Suppressor macrophage treated with lipopolysaccharide for 4 hours (primary cell): ENCODE results near the gene EPSTI1.
"Not testable (repeated sequence)": the region's sequence is repeated elsewhere in the genome, so short reads cannot be mapped to it uniquely, and the experiment has no call there.

Experiments used
- DNase-seq: peaks from one replicate; pipeline ENCODE4 v3.0.0-alpha.2; 2020

EPSTI1 gene

DNA sequence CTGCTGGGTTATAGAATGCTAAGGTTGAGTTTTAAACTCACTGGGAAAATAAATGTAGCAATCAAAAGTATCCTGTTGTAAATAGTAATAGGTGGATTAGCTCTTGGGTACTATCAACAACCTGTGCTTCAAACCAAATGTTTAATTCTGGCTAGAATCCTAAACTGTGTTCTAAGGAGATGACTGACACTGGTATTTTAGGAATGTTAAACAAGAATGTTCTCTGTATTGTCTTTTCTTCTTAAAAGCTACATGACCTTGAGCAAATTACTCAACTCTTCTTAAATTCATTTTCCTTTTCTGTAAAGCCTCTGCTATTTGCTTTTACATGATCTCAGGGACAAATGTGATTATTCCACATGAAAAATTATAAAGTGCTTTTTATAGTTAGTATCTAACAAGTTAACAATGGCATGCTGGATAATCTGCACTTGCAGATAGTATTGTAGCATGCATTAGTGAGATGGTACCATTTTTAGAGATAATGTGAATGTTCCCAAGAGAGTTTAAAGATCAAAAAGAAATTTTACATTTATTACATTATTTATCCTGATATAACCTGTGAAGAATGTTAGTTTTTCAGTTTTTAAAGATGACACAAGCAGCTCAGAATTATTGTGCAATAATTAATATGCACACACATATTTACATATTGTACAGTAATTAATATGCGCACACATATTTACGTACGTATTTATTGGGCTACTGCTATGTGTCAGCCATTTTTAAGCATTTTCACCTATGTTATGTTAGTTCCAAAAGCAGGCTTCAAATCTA lies 13.6 kb upstream of the EPSTI1 start:
- DNase-seq: no peak

DNA sequence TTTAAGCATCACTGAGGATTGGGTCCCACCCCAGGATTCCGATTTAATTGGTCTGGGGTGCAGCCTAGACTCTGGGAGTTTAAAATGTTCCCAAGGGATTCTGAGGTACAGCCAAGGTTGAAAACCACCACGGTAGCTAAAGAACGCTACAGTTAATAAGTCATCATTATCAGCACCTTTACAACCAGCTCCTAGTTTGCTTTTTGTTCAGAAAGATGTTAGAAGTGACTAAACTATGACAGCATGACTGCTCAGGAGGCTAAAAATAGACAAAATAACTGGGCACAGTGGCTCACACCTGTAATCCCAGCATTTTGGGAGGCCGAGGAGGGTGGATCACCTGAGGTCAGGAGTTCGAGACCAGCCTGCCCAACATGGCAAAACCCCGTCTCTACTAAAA lies 11.7 kb upstream of the EPSTI1 start:
- no peak for DNase-seq

GRCh38 chr13:43003010-43003409 lies 11.0 kb upstream of the EPSTI1 start:
- no peak for DNase-seq

GRCh38 chr13:43002021-43002420 lies 10.0 kb upstream of the EPSTI1 start:
- no peak for DNase-seq

DNA sequence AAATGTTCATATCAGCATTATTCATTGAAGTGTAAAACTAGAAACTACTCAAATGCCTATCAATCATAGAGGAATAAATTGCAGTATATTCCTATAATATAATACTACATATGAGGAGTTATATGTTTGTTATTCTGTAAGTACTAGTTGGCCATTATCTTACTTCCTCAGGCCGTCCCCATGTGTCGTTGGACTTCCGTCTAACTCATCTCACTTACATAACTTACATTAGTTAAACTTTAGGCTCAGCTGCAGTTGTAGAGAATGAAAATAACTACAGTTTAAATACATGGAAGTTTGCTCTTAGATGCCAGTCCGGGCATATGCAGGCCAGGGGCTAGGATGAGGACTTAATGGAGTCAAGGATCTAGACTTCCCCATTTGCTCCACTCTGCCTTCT lies 8.6 kb upstream of the EPSTI1 start:
- no peak for DNase-seq

DNA sequence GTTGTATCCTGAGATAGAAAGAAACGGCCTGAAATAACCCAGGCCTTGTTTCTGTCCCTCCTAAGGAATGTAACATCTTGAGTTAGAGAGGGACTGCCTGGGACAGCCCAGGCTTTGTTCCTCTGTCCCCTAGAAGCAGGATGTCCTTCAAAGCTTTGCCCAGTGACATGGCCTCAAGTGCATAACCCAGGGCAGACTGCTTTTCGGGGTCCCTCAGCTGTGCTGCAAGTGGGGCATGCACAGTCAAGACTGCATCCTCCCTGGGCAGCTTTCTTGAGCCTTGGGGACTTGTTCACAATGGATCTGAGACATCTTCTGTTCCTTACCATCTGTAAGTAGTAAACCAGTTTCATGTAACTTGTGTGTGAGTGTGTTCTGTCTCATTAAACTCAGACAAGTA lies 7.5 kb upstream of the EPSTI1 start:
- DNase-seq: no peak

DNA sequence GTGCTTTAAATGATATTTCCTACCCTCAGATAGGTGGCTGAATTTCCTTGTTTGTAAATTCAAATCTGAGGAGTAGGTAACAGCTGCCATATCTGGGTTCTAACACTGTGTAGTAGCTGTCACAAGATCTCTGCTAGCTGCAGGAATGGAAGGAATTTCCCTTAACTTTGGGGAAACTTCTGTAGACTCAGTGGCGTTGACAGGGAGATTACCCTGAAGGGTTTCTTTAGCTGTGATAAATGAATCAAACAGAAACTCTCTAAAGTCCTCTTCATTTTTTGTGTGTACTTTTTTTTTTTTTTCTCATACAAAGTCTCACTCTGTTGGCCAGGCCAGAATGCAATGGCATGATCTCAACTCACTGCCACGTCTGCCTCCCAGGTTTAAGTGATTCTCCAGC lies 5.3 kb upstream of the EPSTI1 start:
- DNase-seq: peak; percentile 52

DNA sequence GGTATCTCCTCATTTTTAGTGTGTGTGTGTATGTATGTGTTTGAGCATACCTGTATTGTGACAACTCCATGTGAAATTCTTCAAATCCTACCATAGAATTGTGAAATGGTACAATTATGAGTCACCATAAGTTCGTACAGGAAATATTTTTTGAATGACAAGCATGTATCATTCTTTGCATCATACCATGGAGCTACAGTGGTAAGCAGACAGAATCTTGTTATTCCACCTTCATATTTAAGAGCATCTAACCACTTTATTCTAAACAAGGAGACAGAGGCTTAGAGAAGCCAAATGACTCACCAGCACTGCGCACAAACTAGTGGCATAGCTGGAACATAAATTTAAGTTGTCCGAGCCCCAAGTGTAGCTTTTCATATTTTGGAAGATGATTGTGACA lies 4.5 kb upstream of the EPSTI1 start:
- DNase-seq: peak; percentile 61

DNA sequence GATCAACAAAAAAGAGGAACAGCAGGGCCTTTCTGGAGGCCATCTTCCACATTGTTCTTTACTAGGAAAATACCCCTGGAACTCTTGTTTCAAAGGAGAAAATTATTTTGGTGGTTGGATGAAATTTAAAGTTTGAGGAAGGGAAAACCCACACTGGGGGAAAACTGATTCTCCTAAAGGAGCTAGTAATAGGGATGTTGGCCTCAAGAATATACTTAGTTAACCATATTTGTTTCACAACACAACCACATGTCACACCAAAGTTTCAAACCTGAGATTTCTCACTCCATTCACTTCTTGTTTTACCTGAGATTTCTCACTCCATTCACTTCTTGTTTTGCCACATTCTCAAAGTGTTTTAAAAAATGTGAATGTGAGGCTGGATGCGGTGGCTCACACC lies 2.8 kb upstream of the EPSTI1 start:
- no peak for DNase-seq

DNA sequence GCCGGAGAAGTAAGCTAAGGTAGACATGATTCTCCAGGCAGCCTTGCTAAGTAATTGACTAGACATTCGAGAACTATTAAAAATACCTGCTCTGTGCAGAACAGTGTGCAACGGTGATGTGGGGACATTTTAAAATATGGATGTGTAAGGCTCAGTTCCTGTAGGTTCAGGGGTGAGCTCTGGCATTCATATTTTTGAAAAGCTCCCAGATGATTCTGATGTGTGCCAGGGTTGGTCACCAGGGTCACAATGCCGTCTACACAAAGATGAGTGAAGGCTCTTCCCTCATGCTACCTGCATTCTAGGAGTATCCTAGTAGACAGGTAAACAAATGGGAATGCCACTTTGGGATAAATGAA lies 702 bp upstream of the EPSTI1 start:
- DNase-seq: no peak

GRCh38 chr13:42991233-42991897 lies 676 bp downstream of the EPSTI1 start:
- DNase-seq: not testable (repeated sequence)

DNA sequence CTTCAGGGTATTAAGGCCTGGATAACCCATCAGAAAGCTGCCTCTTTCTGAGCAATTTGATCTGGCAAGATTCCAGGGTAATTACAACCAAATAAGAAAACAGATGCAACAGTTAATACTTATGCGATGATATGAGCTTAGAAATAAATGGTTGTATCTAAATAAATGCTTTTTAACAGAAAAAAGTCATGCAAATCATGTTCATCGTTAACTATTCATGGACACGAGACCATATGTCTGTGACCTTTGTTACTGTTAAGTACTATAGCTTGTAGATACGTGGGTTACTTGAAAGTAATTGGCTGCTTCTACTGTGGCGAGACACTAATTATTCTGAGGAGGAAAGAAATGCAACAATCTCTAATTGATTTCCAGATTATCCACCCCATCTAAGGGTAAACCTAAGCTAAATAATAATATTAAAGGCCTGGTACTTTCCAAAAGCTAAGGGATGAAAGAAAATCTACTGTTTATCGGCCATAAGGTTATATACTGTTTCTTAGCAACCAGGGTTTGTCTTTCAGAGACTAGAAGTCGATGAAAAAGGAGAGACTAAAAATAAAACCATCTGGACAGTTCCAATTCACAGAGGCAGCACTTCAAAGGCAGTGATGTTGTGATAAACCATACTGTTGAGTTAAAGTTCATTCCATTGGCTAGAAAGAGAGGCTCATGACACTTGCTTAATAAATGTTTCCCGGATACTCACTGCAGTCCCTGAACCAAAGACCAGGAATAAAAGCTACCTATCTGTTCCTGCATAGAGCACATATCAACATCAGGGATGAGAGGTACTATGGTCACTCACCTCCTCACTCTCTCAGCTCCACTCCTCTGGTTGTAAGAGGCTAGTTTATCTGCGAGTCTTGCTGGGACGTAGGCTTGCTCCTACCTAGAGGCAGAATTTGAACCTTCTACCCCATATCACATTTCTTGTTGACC lies 1.5 kb downstream of the EPSTI1 start:
- no peak for DNase-seq

DNA sequence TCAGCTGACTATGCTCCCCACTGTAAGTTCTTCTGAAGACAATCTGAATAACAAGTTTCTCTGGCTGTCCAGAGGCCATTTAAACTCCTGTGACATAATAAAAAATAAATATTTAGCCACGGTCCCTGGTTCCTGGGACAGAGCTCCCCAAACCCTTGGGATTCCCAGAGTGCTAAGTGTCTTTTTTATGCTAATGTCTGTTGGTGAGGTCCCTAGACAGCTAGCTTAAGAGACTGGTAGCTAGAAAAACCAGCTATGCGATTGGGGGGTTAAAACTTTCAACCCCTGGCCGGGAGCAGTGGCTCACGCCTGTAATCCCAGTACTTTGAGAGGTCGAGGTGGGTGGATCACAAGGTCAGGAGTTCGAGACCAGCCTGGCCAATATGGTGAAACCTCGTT lies 5.9 kb downstream of the EPSTI1 start:
- no peak for DNase-seq

- no peak for DNase-seq
Measured at GRCh38 chr13:42985312-42986175, 6.5 kb downstream of the EPSTI1 start.

DNA sequence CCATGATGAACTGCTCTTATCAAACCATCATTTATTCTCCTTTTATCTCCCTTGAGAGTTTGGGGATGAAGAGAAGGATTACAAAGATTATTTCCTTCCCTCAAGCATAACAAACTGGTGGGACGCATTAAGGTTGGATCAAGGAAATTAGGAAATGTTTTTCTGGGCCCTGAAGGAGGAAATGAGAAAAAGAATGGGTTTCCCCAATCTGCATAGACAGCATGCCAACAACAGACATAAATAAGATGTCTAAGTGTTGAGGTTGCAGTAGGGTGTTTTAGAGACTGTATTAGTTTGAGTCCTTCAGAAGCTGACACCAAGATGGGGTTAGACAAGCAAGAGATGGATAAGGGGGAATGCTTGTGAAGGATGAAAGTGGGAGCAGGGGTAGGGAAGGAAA lies 7.3 kb downstream of the EPSTI1 start:
- DNase-seq: peak; percentile 60

DNA sequence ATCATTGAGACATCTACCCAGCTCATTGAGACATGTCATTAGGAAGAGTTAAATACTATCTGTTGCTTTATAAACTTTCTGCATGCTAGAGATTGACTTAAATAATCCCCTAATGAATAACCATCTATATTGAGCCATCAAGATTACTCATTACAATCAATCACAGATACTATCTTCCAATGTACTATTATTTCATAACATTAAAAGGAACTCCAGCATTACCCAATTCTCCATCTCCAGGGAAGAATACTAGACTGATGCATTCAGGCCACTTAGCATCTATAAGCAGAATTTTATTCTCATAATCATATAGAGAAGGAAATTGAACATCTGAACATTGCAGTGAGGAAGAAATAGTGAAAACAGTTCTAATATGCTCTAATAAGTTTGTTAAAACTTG lies 8.0 kb downstream of the EPSTI1 start:
- DNase-seq: peak; percentile 52

DNA sequence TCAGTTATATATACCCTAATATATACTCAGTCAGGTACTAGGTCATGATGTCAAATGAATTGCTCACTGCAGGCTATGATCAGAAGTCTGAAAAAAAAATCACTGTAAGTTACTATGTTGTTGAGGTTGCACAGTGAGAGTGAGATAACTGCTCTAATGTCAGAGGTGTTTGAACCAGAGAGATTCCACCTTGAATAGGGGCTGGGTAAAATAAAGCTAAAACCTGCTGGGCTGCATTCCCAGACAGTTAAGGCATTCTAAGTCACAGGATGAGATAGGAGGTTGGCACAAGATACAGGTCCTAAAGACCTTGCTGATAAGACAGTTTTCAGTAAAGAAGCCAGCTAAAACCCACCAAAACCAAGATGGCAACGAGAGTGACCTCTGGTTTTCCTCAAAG lies 10.2 kb downstream of the EPSTI1 start:
- no peak for DNase-seq

GRCh38 chr13:42981317-42981716 lies 10.7 kb downstream of the EPSTI1 start:
- DNase-seq: no peak

- peak; percentile 62 for DNase-seq
Measured at GRCh38 chr13:42977219-42977659, 14.8 kb downstream of the EPSTI1 start.

DNA sequence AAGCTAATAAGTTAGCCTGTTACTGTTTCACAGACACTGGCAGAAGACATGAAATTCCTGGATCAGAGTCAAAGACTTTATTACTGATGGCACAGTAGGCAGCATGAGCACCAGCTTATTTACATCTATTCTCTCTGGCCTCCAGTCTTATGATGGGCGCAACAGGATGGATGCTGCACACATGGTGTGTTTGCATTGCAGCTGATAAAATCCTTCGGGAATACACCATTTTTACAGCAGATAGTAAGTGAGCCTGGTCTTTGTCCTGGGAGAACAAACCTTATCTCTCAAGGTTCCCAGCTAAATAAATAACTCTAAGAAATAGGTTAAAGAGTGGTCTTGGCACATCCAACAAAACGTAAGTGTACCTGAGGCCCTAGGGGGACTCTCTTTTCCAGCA lies 16.0 kb downstream of the EPSTI1 start:
- no peak for DNase-seq

- no peak for DNase-seq
Measured at GRCh38 chr13:42973581-42973980, 18.5 kb downstream of the EPSTI1 start.

DNA sequence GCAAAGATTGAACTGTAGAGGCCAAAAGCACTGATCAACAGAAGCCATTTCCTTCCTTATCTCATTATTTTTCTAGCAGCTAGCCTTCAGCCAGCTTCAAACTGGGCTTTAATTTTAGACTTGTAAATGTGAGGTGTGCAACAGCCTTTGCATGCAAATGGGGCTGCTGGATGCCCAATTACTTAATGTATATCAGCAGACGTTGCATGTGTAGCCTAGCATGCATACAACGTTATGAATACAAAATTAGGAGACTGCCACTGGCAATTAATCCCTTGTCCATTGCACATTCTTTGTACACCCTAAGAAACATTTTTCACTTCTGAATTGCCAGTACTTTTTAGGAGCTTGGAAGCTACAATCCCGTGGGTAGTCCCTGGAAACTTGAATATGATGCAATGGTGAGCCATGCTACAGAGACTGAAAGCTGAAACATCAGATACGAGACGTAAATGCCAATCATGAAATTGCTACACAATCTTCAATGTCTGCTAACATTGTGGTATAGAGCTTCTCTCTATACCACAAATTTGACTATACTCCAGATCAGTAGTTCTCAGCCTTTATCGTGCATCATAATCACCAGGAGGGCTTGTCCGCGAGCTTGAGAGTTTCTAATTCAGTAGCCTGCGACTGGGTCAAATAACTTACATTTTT lies 20.2 kb downstream of the EPSTI1 start:
- peak; percentile 72 for DNase-seq
